HepG2 (cell line): ENCODE measurements around the gene LGALS13. TPM values are rescaled to one million over a fixed set of nuclear protein-coding genes. Genes with fewer than 3 reads are reported as not detected.

Source experiments
- FOXK2 ChIP-seq: fragments of 450-650 bp; IDR thresholded peaks from 2 replicates; pipeline ENCODE4 v1.6.1; 2016
- KMT2B ChIP-seq: IDR thresholded peaks from 2 replicates; pipeline ENCODE4 v1.6.1; 2016; ENCODE audit warnings: missing genetic modification reagents, missing compliant biosample characterization
- NRL ChIP-seq: sonication (generic); formaldehyde crosslinking; IDR thresholded peaks from 2 replicates; pipeline ENCODE4 v1.5.0; 2020; ENCODE audit warnings: missing genetic modification reagents, mild to moderate bottlenecking, moderate library complexity, borderline replicate concordance
- RARA ChIP-seq: IDR thresholded peaks from 2 replicates; pipeline ENCODE4 v1.6.1; 2016; ENCODE audit warnings: missing genetic modification reagents, missing compliant biosample characterization
- RXRB ChIP-seq: IDR thresholded peaks from 2 replicates; pipeline ENCODE4 v1.6.1; 2016; ENCODE audit warnings: borderline replicate concordance, missing genetic modification reagents, missing compliant biosample characterization
- ZNF260 ChIP-seq: sonication (generic); formaldehyde crosslinking; IDR thresholded peaks from 2 replicates; pipeline ENCODE4 v1.4.0; 2020; ENCODE audit warnings: missing genetic modification reagents, low read depth, mild to moderate bottlenecking, borderline replicate concordance
- ZNF746 ChIP-seq: sonication (generic); formaldehyde crosslinking; IDR thresholded peaks from 2 replicates; pipeline ENCODE4 v1.8.0; 2022; ENCODE audit warnings: mild to moderate bottlenecking, missing genetic modification reagents
- ZNF780A ChIP-seq: sonication (generic); formaldehyde crosslinking; IDR thresholded peaks from 2 replicates; pipeline ENCODE4 v1.8.0; 2022; ENCODE audit warnings: mild to moderate bottlenecking, missing genetic modification reagents, moderate library complexity
- ZNF800 ChIP-seq: sonication (generic); formaldehyde crosslinking; IDR thresholded peaks from 2 replicates; pipeline ENCODE4 v1.4.0; 2020; ENCODE audit warnings: missing genetic modification reagents
- polyA plus RNA-seq, 8 experiments: library from polyadenylated mRNA; depleted of rRNA in 3 of 8; stranded (reverse) in 7 of 8; unstranded in 1 of 8; fragments of >200 nt; fragmentation: Illumina TruSeq in 4 of 8; extraction: Trizol in 4 of 8; gene quantifications; 2 replicates each; pipeline versions ENCODE4 v1.2.1 to v1.2.3, GENCODE V29; 2011 to 2016; ENCODE audit warnings: low read depth in 4 of 8, missing spikeins in 1 of 8, mixed read lengths in 1 of 8; ENCODE audit not compliant: insufficient read depth in 1 of 8
- total RNA-seq, 5 experiments: library from RNA; depleted of rRNA; stranded (reverse); fragments of >200 nt; fragmentation: Illumina TruSeq; extraction: Trizol; gene quantifications; 2 replicates each; pipeline ENCODE4 v1.2.3, GENCODE V29; 2016; ENCODE audit warnings: low read depth in 1 of 5
- TF ChIP-seq, protein P1 (sequence below): IDR thresholded peaks from 2 replicates; pipeline ENCODE4 v1.6.1; 2016
- TF ChIP-seq, protein P2 (sequence below): sonication (generic); formaldehyde crosslinking; IDR thresholded peaks from 2 replicates; pipeline ENCODE4 v1.4.0; 2020; ENCODE audit warnings: missing genetic modification reagents, mild to moderate bottlenecking, borderline replicate concordance

Gene LGALS13
- total and polyA plus RNA-seq, 2 of the 13 experiments (the other 11 are each of a cell fraction or from before 2014, with no cell fraction given): not detected

DNA sequence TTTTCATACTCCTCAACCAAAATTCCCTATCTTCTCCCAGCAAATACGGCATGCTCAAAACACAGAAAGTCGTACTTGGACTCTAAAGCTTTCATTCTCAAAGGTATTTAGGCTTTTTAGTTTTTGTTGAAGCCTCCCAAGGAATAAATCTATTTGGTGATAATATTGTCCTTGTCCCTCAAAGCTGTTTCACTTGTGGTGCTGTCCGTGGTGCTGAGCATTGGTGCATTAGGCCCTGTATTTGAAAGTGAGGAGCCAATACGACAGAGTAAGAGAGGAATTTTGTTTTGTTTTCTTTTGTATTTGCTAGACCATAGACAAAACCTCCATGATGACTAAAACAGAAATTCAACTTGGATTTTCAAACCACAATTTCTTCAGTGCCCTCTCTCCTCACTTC, 3.2 kb upstream of the LGALS13 start (continued):
- TF ChIP-seq, protein P1, sequence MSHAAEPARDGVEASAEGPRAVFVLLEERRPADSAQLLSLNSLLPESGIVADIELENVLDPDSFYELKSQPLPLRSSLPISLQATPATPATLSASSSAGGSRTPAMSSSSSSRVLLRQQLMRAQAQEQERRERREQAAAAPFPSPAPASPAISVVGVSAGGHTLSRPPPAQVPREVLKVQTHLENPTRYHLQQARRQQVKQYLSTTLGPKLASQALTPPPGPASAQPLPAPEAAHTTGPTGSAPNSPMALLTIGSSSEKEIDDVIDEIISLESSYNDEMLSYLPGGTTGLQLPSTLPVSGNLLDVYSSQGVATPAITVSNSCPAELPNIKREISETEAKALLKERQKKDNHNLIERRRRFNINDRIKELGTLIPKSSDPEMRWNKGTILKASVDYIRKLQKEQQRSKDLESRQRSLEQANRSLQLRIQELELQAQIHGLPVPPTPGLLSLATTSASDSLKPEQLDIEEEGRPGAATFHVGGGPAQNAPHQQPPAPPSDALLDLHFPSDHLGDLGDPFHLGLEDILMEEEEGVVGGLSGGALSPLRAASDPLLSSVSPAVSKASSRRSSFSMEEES (CRISPR knock-in tag): peak; percentile 60; the same call in 1 of the 2 replicates
- TF ChIP-seq ZNF260 (CRISPR knock-in tag) (no peak), RARA (peak; percentile 35; the same call in 1 of the 2 replicates), RXRB (CRISPR knock-in tag) (0 out of 2 replicates have a peak, but pooled peaks have one; percentile 46), ZNF780A (CRISPR knock-in tag) (0 out of 2 replicates have a peak, but pooled peaks have one; percentile 28), ZNF800 (CRISPR knock-in tag) (no peak), ZNF746 (CRISPR knock-in tag) (no peak), KMT2B (0 out of 2 replicates have a peak, but pooled peaks have one; percentile 29), NRL (CRISPR knock-in tag) (no peak), FOXK2 (no peak)
- TF ChIP-seq, protein P2, sequence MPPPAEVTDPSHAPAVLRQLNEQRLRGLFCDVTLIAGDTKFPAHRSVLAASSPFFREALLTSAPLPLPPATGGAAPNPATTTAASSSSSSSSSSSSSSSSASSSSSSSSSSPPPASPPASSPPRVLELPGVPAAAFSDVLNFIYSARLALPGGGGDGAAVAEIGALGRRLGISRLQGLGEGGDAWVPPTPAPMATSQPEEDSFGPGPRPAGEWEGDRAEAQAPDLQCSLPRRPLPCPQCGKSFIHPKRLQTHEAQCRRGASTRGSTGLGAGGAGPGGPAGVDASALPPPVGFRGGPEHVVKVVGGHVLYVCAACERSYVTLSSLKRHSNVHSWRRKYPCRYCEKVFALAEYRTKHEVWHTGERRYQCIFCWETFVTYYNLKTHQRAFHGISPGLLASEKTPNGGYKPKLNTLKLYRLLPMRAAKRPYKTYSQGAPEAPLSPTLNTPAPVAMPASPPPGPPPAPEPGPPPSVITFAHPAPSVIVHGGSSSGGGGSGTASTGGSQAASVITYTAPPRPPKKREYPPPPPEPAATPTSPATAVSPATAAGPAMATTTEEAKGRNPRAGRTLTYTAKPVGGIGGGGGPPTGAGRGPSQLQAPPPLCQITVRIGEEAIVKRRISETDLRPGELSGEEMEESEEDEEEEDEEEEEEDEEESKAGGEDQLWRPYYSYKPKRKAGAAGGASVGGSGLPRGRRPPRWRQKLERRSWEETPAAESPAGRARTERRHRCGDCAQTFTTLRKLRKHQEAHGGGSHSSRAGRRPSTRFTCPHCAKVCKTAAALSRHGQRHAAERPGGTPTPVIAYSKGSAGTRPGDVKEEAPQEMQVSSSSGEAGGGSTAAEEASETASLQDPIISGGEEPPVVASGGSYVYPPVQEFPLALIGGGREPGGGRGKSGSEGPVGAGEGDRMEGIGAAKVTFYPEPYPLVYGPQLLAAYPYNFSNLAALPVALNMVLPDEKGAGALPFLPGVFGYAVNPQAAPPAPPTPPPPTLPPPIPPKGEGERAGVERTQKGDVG (CRISPR knock-in tag): no peak
